HG03175 (cell line): ENCODE measurements around the gene LNPK.
"Not testable (repeated sequence)": the region's sequence is repeated elsewhere in the genome, so short reads cannot be mapped to it uniquely, and the experiment has no call there.

Experiments
- ATAC-seq: cut with Tn5 transposase; IDR thresholded peaks from one replicate; pipeline ENCODE4 v1.9.1; 2021; ENCODE audit warnings: mild to moderate bottlenecking, moderate library complexity; ENCODE audit not compliant: unreplicated experiment

The LNPK gene

DNA sequence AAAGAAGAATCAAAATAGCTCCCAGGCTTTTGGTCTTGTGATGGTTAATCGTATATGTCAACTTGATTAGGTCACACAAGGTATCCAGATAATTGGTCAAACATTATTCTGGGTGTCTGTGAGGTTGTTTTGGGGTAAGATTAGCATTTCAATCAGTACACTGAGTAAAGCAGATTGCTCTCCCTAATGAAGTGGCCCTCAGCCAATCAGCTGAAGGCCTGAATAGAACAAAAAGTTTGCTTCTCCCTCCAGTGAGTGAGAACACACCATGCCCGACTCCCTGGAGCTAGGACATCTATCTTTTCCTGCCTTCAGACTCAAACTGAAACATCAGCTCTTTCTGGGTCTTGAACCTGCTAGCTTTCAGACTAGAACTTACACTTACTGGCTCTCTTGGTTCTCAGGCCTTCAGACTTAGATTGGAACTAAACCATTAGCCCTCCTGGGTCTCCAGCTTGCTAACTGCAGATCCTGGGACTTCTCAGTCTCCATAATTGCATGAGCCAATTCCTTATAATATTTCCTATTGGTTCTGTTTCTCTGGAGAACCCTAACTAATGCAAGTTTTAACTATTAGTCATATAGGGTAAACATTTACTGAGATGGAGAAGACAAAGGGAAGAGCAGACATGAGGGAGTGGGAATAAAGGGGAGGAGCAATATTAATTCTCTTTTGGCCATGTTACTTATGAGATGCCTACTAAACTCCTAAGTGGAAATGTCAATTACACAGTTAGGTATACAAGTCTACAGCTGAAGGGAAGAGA, 25.5 kb downstream of the LNPK start:
- no peak for ATAC-seq

GRCh38 chr2:175973373-175973772, 28.7 kb downstream of the LNPK start:
- ATAC-seq, result no peak

GRCh38 chr2:175966839-175967238, 35.2 kb downstream of the LNPK start:
- ATAC-seq, result no peak

- ATAC-seq, result no peak
Measured at GRCh38 chr2:175965773-175966172, 36.3 kb downstream of the LNPK start.

DNA sequence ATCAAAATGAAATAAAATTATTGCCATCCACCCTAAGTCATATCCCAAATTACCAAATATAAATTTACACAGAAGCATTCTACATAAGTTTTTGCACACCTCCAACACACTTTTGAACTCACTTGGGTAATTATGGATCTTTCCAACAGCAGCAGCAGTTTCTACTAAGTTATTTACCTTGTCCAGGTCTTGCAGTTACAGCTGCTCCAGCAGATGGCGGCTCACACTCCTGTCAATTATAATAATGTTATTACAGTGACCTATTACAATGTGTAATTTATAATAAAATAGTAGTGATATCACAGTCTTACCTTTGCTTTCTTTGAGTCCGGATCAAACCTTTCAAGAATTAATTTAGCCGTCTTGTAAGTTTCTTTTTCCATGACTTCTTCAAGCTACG, 37.9 kb downstream of the LNPK start:
- no peak for ATAC-seq

DNA sequence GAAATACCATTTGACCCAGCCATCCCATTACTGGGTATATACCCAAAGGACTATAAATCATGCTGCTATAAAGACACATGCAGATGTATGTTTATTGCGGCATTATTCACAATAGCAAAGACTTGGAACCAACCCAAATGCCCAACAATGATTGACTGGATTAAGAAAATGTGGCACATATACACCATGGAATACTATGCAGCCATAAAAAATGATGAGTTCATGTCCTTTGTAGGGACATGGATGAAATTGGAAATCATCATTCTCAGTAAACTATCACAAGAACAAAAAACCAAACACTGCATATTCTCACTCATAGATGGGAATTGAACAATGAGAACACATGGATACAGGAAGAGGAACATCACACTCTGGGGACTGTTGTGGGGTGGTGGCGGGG, 38.9 kb downstream of the LNPK start:
- not testable (repeated sequence) for ATAC-seq

DNA sequence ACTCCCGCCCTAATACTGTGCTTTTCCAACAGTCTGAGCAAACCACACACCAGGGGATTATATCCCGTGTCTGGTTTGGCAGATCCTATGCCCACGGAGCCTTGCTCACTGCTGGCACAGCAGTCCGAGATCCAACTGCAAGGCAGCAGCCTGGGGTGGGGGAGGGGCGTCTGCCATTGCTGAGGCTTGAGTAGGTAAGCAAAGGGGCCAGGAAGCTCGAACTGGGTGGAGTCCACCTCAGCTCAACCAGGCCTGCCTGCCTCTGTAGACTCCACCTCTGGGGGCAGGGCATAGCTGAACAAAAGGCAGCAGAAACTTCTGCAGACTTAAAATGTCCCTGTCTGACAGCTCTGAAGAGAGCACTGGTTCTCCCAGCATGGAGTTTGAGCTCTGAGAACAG, 44.2 kb downstream of the LNPK start:
- ATAC-seq, result no peak

DNA sequence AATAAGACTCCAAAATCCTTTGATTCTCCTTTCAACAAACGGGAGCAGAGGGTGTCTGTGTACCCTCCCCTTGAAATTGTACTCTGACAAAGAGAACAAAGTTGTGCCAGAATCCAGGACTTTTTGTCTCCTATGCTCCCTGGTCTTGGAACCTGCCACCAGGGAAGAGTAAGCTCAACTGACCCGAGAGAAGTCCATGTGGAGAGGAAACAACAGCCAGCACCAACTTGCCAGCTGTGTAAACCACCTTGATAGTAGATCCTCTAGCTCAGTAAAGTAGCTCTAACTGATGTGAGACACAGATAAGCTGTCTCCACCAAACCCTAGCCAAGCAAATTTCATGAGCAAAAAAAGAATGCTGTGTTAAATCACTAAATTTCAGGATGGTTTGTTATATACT, 46.9 kb downstream of the LNPK start:
- ATAC-seq, result no peak

DNA sequence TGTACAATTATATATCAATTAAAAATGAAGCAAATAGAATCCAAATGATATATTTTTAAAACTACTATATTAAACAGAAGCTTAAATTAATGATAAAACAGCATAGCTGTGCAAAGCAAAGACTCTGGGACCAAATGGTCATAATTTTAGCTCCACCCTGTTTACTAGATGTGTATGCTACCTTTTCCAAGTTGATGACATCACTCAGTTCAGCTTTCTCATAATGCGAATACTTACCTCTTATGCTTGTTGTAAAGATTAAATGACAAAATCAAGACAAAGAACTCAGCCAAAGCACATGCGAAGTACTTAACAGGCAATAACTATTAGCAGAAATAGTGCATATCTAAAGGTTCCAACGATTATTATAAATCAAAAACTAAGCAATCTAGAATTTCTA, 51.6 kb downstream of the LNPK start:
- ATAC-seq, result no peak

- ATAC-seq, result no peak
Measured at GRCh38 chr2:175948191-175948590, 53.9 kb downstream of the LNPK start.

- ATAC-seq, result no peak
Measured at GRCh38 chr2:175947073-175947472, 55.0 kb downstream of the LNPK start.

GRCh38 chr2:175941699-175942098, 60.4 kb downstream of the LNPK start:
- ATAC-seq, result no peak

GRCh38 chr2:175937216-175937615, 64.9 kb downstream of the LNPK start:
- no peak for ATAC-seq

- no peak for ATAC-seq
Measured at GRCh38 chr2:175935289-175936181, 66.5 kb downstream of the LNPK start.

DNA sequence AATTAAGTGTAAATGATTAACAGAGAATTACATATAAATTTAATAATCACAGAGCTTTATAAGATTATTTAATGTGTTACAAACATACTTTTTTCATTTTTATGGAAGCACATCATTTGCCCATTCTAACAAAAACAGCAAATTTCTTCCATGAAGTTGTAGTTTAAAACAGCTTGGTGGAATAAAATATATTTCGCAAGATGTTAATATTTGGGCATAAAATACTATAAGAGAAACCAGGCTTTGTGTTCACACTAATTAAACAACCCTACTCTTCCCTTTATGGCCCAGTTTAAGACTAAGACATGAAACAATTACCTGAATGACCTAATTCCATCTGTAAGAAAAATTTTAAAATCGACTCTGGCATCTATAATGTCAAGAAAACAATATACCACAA, 69.4 kb downstream of the LNPK start:
- no peak for ATAC-seq

DNA sequence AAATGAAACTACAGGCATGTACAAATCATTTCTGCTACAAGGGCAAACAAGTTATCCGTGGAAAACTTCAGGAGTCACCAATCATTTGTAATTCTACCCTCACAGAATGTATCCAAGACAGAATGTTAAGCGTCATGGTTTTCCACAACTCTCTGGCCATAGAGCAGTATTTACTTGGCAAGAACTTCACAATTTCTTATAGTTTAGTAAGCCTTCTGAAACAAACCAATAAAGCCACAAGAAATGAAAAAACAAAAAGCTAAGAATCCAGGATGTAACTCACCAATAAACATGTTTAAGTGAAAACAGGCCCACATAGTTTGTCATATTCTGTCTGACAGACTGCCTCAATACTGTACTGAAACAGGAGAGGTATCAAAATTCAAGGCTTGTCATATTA, 70.3 kb downstream of the LNPK start:
- ATAC-seq, result no peak

DNA sequence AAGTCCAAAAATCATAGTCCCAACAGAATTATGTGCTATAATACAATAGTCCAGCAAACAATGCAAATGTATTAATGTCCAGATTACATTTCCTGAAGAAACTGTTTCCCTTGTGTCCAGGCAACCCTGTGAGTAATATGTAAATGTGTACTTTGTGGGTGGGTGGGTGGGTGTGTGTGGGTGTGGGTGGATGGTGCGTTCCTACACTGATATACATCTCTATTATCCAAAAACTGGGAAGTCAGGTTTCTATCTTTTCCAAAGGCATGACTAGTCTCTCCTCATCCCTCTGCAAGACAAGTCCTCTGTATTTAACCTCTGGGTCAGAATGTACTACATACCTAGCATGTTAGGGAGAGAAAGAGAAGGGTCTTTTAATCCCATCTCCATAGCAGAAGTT, 71.6 kb downstream of the LNPK start:
- ATAC-seq, result no peak

GRCh38 chr2:175929850-175930249, 72.2 kb downstream of the LNPK start:
- ATAC-seq, result no peak

DNA sequence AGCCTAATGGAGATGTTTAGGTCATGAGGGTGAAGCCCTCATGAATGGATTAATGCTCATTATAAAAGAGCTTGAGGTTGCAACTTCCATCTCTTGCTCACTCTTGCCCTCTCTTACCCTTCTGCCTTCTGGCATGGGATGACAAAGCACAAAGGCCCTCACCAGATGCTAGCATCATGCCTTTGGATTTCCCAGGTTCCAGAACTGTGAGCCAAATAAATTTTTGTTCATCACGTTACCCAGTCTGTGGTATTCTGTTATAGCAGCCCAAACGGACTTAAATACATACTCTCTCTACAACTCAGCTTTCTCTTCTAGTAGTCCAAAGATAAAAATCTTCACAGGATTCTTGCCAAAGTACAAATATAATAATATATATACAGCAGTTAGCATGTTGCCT, 75.8 kb downstream of the LNPK start:
- no peak for ATAC-seq

DNA sequence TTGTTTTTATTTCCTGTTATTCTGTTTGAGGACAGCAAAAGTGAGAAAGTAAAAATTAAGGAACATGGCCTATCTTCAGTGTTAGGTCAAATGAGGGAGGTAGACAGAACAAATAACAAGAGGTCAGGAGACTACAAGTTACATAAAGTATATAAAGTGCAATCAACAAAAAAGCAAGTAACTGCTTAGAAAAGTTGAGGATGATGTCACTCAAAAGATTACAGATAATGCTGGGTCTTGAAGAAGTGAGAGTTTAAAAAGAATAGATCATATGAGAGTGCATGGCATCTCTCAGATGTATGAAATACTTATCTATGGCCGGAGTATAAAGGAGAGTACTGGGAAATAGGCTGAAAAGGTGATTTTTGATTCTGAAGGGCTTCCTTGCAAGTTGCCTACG, 79.9 kb downstream of the LNPK start:
- ATAC-seq, result no peak

DNA sequence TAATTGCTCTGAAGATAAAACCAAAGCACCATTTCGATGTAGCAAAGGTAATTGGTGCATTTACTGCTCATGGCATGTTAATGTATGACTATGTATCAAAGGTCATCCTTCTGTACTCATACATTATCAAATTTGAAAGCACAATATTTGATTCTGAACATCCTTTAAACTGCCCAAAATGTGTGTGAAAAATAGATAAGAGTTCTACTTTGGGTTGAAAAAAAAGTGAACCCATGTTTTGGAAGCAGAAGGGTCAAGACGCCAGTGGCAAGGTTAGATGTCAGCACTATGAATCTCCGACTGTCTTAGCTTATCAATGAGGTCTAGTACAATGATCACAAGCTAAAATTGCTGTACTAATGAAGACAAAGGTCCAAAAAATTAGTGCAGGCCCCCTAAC, 83.1 kb downstream of the LNPK start:
- ATAC-seq, result no peak

DNA sequence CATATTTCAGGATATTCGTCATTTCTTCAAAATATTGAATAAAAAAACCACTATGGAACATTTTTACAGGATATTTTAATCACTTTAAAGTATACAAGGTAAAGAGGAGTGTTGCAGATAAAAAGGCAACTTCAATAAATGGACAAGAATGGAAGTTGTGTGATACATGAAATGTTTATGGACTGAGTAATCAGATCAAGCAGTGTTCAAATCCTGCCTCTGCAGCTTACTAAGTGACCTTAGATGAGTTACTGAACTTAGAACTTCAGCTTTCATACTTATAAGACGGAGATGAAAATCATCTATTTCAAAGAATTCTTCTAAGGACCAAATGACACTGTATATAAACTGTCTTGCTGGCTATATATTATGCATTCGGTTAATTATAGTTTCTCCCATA, 87.2 kb downstream of the LNPK start:
- no peak for ATAC-seq
